Neural cell (in vitro differentiated cells): ENCODE results near the gene ZFP36. TPM values are rescaled to one million over a fixed set of nuclear protein-coding genes. Genes with fewer than 3 reads are reported as not detected.

Experiments
- H2AFZ ChIP-seq: fragments of 200-600, 300-800 bp; sonication (generic), shearing (Covaris generic); 2 replicates; pipeline ENCODE4 v1.6.0; 2014; ENCODE audit warnings: low read depth, mild to moderate bottlenecking, antibody characterized with exemption, low read length, moderate library complexity
- H3F3A ChIP-seq: fragments of 200-600 bp; shearing (Covaris generic); 2 replicates; pipeline ENCODE4 v1.6.1; 2016; ENCODE audit warnings: mild to moderate bottlenecking, moderate library complexity, mixed read lengths, antibody characterized with exemption, low read length; ENCODE audit not compliant: insufficient read depth, poor library complexity, severe bottlenecking
- H3K27ac ChIP-seq: fragments of 200-600, 300-800 bp; sonication (generic), shearing (Covaris generic); 2 replicates; pipeline ENCODE4 v1.5.1; 2014; ENCODE audit warnings: mild to moderate bottlenecking, low read length, moderate library complexity
- H3K27me3 ChIP-seq: fragments of 300-800, 200-600 bp; sonication (generic), shearing (Covaris generic); 2 replicates; pipeline ENCODE4 v1.6.0; 2014; ENCODE audit warnings: mild to moderate bottlenecking, low read depth, low read length, moderate library complexity; ENCODE audit not compliant: insufficient read depth
- H3K36me3 ChIP-seq: fragments of 300-800, 200-600 bp; sonication (generic), shearing (Covaris generic); 2 replicates; pipeline ENCODE4 v1.5.1; 2014; ENCODE audit warnings: mild to moderate bottlenecking, antibody characterized with exemption, low read length, moderate library complexity; ENCODE audit not compliant: insufficient read depth
- H3K4me2 ChIP-seq: fragments of 300-800, 200-600 bp; sonication (generic), shearing (Covaris generic); 2 replicates; pipeline ENCODE4 v1.6.0; 2014; ENCODE audit warnings: mild to moderate bottlenecking, low read length
- H3K4me3 ChIP-seq: fragments of 300-800, 200-600 bp; sonication (generic), shearing (Covaris generic); 2 replicates; pipeline ENCODE4 v1.5.1; 2014; ENCODE audit warnings: mild to moderate bottlenecking, low read length, moderate library complexity
- H3K79me2 ChIP-seq: fragments of 200-600 bp; shearing (Covaris generic); replicated peaks from 2 replicates; pipeline ENCODE4 v1.6.0; 2014; ENCODE audit warnings: mild to moderate bottlenecking, low read length, moderate library complexity; ENCODE audit not compliant: insufficient read depth
- H3K9ac ChIP-seq: fragments of 300-800, 200-600 bp; sonication (generic), shearing (Covaris generic); 2 replicates; pipeline ENCODE4 v1.6.1; 2016; ENCODE audit warnings: mild to moderate bottlenecking, low read length, mixed read lengths
- H3K9me2 ChIP-seq: fragments of 200-600 bp; shearing (Covaris generic); 2 replicates; pipeline ENCODE4 v1.6.1; 2016; ENCODE audit warnings: mild to moderate bottlenecking, low read length, mixed read lengths; ENCODE audit not compliant: insufficient read depth
- H3K9me3 ChIP-seq: fragments of 200-600, 300-800 bp; sonication (generic), shearing (Covaris generic); 2 replicates; pipeline ENCODE4 v1.6.1; 2016; ENCODE audit warnings: mild to moderate bottlenecking, mixed run types, low read length, moderate library complexity, mixed read lengths
- H4K20me1 ChIP-seq: fragments of 200-600 bp; shearing (Covaris generic); 2 replicates; pipeline ENCODE4 v1.6.1; 2016; ENCODE audit warnings: mild to moderate bottlenecking, mixed run types; ENCODE audit not compliant: insufficient read depth
- CTCF ChIP-seq: fragments of 450-650 bp; IDR thresholded peaks from 2 replicates; pipeline ENCODE4 v1.5.1; 2014; ENCODE audit warnings: antibody characterized with exemption, mild to moderate bottlenecking, moderate library complexity; ENCODE audit not compliant: poor library complexity, severe bottlenecking
- EP300 ChIP-seq: fragments of 450-650 bp; conservative IDR thresholded peaks from 2 replicates; pipeline ENCODE4 v1.6.1; 2014; ENCODE audit warnings: antibody characterized with exemption, mild to moderate bottlenecking, moderate library complexity; ENCODE audit not compliant: poor library complexity, severe bottlenecking
- EZH2 ChIP-seq: fragments of 200-600, 300-800 bp; shearing (Covaris generic), sonication (generic); IDR thresholded peaks from 2 replicates; pipeline ENCODE4 v1.6.1; 2014; ENCODE audit warnings: antibody characterized with exemption, low read length, borderline replicate concordance, mild to moderate bottlenecking; ENCODE audit not compliant: insufficient read depth, poor library complexity, severe bottlenecking
- MXI1 ChIP-seq: fragments of 450-650 bp; conservative IDR thresholded peaks from 2 replicates; pipeline ENCODE4 v1.6.1; 2014; ENCODE audit warnings: antibody characterized with exemption, mild to moderate bottlenecking; ENCODE audit not compliant: poor library complexity, severe bottlenecking
- POLR2AphosphoS5 ChIP-seq: IDR thresholded peaks from 2 replicates; pipeline ENCODE4 v1.6.1; 2012
- RAD21 ChIP-seq: fragments of 450-650 bp; conservative IDR thresholded peaks from 2 replicates; pipeline ENCODE4 v1.6.1; 2014; ENCODE audit warnings: antibody characterized with exemption, mild to moderate bottlenecking, moderate library complexity
- REST ChIP-seq: IDR thresholded peaks from 2 replicates; pipeline ENCODE4 v1.6.1; 2012; ENCODE audit warnings: borderline replicate concordance
- SMC3 ChIP-seq: fragments of 450-650 bp; conservative IDR thresholded peaks from 2 replicates; pipeline ENCODE4 v1.6.1; 2014; ENCODE audit warnings: antibody characterized with exemption, mild to moderate bottlenecking, moderate library complexity; ENCODE audit not compliant: poor library complexity
- TAF1 ChIP-seq: IDR thresholded peaks from 2 replicates; pipeline ENCODE4 v1.6.1; 2012; ENCODE audit warnings: low read depth
- polyA plus RNA-seq: library from polyadenylated mRNA; depleted of rRNA; stranded (reverse); fragments of >200 nt; gene quantifications from 2 replicates; pipeline ENCODE4 v1.2.3, GENCODE V29; 2014

ZFP36 gene
- polyA plus RNA-seq, 1 donor from 2014 or later: not detected

DNA sequence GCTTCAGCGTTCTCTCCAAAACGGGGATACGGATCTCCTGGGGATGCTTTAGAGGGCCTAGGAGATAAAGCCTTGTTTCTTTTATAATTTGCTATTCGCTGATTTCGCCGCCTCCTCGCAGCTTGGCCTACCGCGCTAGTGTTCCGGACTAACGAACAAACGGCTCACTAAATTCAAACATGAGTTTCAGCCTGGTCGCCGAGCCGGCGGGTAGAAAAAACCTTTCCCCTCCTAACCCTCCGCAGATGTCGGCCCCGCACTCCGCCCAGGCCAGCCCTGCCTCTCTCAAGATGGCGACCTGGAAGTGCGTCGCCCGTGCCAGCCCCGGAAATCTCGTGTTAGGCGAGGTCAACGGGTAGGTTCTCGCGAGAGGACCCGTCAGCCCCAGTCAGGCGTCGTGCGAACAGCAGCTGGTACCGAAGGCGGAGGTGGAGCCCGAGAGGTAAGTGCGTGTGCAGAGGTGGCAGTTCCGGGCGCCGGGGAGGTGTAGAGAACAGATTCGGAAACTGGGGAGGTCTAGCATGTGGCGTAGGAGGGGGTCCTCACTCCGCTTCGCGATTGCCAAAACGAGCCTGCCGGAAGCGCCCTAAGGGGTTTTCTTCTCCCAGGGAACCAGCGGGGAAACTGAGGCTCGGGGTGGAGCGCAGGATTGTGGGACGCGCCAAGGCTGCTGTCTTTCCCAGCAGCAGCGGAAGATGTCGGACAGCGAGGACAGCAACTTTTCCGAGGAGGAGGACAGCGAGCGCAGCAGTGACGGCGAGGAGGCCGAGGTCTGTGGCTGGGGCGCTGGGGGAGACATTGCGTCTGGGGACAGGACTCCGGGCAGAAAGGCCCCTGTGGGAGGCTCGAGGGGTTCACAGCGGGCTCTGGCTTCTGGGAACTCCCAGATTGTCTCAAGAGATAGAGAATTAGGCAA lies 38.8 kb downstream of the ZFP36 start, which contains the start of gene SUPT5H (continued):
- TF ChIP-seq CTCF: peak; percentile 26

DNA sequence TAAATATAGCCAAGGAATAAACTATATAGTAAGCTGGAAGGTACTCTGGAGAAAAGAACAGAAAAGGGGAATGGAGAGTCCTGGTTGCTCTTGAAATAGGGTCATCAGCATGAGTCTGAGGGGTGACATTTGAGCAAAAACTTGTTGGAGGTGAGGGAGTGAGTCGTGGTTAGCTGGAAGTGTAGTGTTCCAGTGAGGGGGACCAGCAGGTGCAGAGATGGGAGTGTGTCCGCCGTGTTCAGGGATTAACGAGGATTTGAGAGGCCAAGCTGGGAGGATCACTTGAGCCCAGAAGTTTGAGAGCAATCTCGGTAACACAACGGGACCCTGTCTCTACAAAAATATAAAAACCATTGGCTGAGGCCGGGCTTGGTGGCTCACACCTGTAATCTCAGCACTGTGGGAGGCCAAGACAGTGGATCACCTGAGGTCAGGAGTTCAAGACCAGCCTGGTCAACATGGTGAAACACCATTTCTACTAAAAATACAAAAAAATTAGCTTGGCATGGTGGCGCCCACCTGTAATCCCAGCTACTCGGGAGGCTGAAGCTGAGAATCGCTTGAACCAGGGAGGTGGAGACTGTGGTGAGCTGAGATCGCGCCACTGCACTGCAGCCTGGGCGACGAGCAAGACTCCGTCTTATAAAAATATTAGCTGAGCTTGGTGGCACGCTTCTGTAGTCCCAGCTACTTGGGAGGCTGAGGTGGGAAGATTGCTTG lies 39.9 kb downstream of the ZFP36 start:
- Histone ChIP-seq H4K20me1 (no peaks in the 10 kb centered on the region), H3K27me3 (no peaks in the 10 kb centered on the region), H3K36me3 (no peaks in the 10 kb centered on the region), H3K9me3 (no peaks in the 10 kb centered on the region), H3K79me2 (peaks cover 54% of the 10 kb centered on the region), H3K9me2 (no peaks in the 10 kb centered on the region), H3K4me3 (peak overlapping the region; percentile 92), H3K4me2 (peak overlapping the region; percentile 97), H3K9ac (peak overlapping the region; percentile 97), H3K27ac (no peak overlapping the region), H2AFZ (no peak overlapping the region), H3F3A (no peaks in the 10 kb centered on the region)
- TF ChIP-seq POLR2AphosphoS5: no peak
- no peak for TF ChIP-seq CTCF
- TF ChIP-seq TAF1: no peak
- TF ChIP-seq EZH2: no peak
- TF ChIP-seq MXI1: no peak
- TF ChIP-seq SMC3: no peak
- TF ChIP-seq REST: no peak
- no peak for TF ChIP-seq RAD21
- TF ChIP-seq EP300: no peak
